ENCODE data around the gene JMJD8.
"Not testable (repeated sequence)": the region's sequence is repeated elsewhere in the genome, so short reads cannot be mapped to it uniquely, and the experiment has no call there.

Gene JMJD8

DNA sequence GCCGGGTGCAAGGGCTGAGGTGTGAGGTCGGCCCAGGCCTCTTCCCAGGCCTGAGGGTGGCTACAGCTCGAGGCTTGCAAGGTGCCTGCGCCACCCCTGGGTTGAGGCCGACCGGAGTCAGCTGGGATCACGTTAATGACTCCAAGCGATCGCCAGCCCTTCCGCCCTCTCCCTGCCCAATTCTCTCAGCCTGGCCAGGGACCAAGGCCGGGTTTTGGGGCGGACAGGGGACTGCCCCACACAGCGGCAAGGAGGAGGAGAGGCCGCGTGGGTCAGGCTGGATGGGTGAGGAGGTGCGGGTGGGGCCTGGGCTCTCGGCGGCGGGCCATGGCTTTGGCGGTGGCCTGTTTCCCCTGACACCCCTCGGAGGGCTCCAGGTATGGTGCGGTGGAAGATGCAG lies 9.2 kb upstream of the JMJD8 start:
- H3K4me3 ChIP-seq (ENCODE audit: low read depth, low read length) = no peak overlapping the region

DNA sequence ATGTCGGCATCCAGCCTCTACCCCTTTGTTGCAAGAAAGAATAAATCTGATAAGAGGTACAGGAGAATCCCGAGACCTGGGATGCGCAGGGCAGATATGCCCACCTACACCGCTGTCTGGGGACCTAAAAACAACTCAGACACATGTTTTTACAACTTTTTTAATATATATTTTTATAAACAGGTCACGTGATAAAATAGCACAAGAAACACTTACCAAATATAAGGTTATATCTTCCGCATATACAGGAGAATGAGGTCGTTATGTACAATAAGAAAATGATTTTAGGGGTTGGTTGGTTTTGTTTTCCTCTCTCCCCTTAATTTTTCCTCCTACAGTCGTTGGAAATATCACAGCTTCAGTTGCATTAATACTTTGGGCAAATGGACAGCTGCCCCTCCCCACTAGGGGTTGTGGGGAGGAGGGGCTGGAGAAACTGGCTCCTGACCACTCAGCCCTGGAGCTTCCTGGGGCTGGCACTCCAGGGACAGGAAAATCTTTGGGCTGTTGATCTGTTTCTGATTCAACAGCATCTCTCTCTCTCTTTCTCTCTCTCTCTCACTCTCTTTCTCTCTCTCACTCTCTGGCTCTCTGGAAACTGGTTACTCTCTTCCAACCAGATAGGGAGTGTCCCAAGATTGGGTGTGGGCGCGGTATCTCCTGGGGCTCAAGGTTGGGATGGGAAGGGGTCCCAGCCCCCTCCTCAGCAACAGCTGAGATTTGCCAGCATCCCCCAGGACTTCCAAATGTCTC lies 8.4 kb upstream of the JMJD8 start:
- H3K4me3 ChIP-seq (ENCODE audit: low read depth, low read length) = no peak overlapping the region
- TF ChIP-seq, protein P1, sequence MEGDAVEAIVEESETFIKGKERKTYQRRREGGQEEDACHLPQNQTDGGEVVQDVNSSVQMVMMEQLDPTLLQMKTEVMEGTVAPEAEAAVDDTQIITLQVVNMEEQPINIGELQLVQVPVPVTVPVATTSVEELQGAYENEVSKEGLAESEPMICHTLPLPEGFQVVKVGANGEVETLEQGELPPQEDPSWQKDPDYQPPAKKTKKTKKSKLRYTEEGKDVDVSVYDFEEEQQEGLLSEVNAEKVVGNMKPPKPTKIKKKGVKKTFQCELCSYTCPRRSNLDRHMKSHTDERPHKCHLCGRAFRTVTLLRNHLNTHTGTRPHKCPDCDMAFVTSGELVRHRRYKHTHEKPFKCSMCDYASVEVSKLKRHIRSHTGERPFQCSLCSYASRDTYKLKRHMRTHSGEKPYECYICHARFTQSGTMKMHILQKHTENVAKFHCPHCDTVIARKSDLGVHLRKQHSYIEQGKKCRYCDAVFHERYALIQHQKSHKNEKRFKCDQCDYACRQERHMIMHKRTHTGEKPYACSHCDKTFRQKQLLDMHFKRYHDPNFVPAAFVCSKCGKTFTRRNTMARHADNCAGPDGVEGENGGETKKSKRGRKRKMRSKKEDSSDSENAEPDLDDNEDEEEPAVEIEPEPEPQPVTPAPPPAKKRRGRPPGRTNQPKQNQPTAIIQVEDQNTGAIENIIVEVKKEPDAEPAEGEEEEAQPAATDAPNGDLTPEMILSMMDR (IDR thresholded peaks at IDR 0.05; ENCODE audit: low read depth, low read length) = no peak

More for the DNA sequence above, 9.2 kb upstream of the JMJD8 start:
- TF ChIP-seq, protein P1 (IDR thresholded peaks at IDR 0.05; ENCODE audit: low read depth, low read length) = no peak

DNA sequence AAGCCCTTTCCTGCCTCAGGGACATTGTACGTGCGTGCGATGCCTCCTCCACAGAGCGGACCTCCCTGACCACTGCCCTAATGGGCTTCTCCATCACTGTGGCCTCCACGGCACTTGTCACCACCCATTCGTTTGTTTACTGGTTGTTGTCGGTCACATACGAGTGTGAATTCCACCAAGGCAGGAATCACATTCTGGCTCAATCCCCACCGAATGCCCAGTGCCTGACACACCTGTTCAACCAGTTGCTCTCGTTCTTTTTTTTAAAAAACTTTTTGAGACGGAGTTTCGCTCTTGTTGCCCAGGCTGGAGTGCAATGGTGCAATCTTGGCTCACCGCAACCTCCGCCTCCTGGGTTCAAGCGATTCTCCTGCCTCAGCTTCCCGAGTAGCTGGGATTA lies 7.1 kb upstream of the JMJD8 start:
- H3K4me3 ChIP-seq (ENCODE audit: low read depth, low read length) = not testable (repeated sequence)

DNA sequence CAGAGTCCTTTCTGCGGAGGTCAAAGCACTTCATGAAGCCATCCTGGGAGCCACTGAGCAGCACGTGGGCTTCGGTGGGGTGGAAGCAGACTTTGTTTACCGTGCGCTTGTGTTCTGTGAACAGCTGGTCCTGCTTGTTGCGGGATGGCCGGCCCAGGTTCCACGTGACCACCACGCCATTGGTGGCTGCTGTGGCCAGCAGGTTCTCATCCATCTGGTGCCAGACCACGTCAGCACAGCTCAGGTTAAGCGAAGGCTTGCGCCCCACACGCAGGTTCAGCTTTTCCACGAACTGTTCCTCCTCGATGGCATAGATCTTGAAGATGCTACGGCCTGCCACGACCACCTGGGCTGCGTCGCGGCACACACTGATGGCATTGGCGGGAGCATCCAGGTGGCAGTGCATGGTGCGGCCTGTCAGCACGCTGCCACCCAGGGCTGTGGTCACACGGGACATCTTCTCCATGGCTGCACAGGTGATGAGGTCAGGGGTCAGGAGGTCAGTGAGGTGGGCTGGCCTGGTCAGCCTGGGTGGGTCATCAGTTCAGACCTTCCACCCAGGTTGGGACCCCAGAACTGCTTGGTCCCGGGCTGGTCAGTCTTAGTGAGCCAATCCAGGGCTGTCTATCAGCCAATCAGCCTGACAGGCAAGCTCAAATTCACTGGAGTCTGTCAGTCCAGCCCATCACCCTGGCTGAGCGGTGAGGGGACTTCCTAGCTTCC lies 5.2 kb upstream of the JMJD8 start:
- TF ChIP-seq, protein P1 (IDR thresholded peaks at IDR 0.05; ENCODE audit: low read depth, low read length) = no peak
- peak overlapping the region; percentile 94 for H3K4me3 ChIP-seq (ENCODE audit: low read depth, low read length)

DNA sequence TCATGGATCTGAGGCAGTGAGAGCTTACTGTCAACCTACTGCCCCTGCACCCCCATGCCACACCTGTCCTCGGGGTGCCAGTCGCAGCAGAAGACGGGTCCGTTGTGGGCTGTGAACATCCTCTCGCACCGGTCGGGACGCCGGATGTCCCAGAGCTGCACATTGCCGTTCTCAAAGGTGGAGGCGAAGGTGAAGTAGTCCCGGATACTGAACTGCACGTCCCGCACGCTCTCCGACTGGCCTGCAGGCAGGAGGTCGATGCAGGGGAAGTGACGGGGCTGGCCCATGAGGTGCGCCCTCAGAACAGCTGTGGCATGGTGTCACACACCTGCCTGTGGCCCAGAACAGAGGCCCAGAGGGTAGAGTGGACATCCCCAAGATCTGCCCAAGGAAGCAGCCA lies 3.4 kb upstream of the JMJD8 start:
- H3K4me3 ChIP-seq (ENCODE audit: low read depth, low read length) = no peak overlapping the region
- TF ChIP-seq, protein P1 (IDR thresholded peaks at IDR 0.05; ENCODE audit: low read depth, low read length) = no peak

DNA sequence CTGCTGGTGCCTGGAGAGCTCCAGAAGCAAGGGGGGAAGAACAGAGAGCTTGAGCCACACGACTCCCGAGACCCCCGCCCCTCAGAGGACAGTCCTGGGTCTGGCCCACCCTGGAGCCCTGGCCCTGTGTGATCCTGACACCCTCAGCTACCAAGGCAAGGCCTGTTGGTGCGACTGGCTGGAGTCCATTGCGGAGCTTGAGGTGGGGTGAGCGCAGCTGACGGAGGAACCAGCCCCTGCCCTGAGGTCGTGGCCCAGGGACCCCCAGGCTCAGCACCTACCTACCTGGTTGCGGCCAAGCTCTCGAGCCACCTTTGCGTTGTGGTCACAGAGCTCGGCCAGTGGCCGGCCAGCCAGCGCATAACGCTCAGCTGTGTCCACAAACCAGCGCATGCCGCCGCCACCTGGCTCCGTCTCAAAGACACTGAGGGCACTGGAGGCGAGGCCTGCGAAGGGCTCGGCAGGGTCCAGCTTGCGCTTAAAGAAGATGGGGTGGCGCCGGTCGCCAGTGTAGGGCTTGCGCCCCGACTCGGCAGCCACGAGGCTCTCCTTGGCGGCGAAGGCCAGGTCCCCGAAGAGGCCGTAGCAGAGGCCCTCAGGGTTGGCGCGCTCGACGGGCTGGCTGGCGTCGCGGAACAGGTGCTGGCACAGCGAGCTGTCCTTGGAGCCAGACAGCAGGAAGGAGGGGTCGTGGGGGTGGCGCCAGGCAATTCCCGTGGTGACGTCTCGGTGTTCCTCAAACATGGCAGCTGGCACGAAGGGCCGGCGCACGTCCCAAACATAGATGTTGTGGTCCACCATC lies 2.5 kb upstream of the JMJD8 start:
- TF ChIP-seq, protein P1 (IDR thresholded peaks at IDR 0.05; ENCODE audit: low read depth, low read length) = no peak
- no peak overlapping the region for H3K4me3 ChIP-seq (ENCODE audit: low read depth, low read length)

DNA sequence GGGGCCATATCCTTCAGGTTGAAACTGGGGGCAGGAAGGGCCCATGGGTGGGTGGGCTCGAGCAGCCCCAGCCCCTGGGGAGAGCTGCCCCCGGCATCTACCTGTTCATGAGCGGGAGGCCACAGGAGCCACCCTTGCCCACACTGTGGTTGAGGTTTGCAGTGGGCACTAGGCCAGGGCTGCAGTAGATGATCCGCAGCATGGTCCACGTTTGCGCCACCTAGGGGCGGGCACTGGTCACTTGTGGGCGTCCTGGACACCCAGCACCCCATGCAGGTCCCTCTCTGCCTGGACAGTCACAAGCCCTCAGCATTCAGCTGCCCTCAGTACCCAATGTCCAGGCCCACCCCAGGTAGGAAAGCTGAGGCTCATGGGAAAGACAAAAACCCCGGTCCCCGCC lies 1.8 kb upstream of the JMJD8 start:
- TF ChIP-seq, protein P1 (IDR thresholded peaks at IDR 0.05; ENCODE audit: low read depth, low read length) = peak; percentile 29; the same call in 1 of the 2 replicates
- no peak overlapping the region for H3K4me3 ChIP-seq (ENCODE audit: low read depth, low read length)
